Osteocyte (in vitro differentiated cells): Measurements from ENCODE around the gene MMRN1. TPM values are rescaled to one million over a fixed set of nuclear protein-coding genes. Genes with fewer than 3 reads are reported as not detected.

Experiments used
- DNase-seq: peaks from one replicate; pipeline ENCODE4 v3.0.0; 2021; ENCODE audit warnings: mixed read lengths; ENCODE audit not compliant: unreplicated experiment; ENCODE audit errors: extremely low spot score
- H3K27ac Mint-ChIP-seq: one replicate; pipeline ENCODE4 v1.8.0; 2021; ENCODE audit warnings: mild to moderate bottlenecking, mixed read lengths; ENCODE audit not compliant: unreplicated experiment
- H3K27me3 Mint-ChIP-seq: one replicate; pipeline ENCODE4 v1.8.0; 2021; ENCODE audit warnings: mixed read lengths; ENCODE audit not compliant: unreplicated experiment
- H3K36me3 Mint-ChIP-seq: one replicate; pipeline ENCODE4 v1.8.0; 2021; ENCODE audit warnings: mixed read lengths; ENCODE audit not compliant: unreplicated experiment
- H3K4me1 Mint-ChIP-seq: one replicate; pipeline ENCODE4 v1.8.0; 2021; ENCODE audit warnings: mixed read lengths; ENCODE audit not compliant: unreplicated experiment
- H3K4me3 Mint-ChIP-seq: one replicate; pipeline ENCODE4 v1.8.0; 2021; ENCODE audit warnings: mild to moderate bottlenecking, moderate library complexity, mixed read lengths; ENCODE audit not compliant: unreplicated experiment
- H3K9me3 Mint-ChIP-seq: one replicate; pipeline ENCODE4 v1.8.0; 2021; ENCODE audit warnings: mixed read lengths; ENCODE audit not compliant: unreplicated experiment
- CTCF ChIP-seq: fragments of 200-600 bp; sonication (generic); IDR thresholded peaks from 2 replicates; pipeline ENCODE4 v1.5.0; 2021; ENCODE audit warnings: antibody characterized with exemption, mild to moderate bottlenecking, moderate library complexity
- total RNA-seq: library from RNA; stranded (reverse); gene quantifications from 2 replicates; pipeline ENCODE4 v1.2.1, GENCODE V29; 2021

Gene MMRN1
- total RNA-seq, 1 donor from 2014 or later, result not detected

- H3K36me3 Mint-ChIP-seq, result no peaks in the 10 kb centered on the region
- H3K27ac Mint-ChIP-seq, result no peak overlapping the region
- DNase-seq, result no peak
- no peaks in the 10 kb centered on the region for H3K9me3 Mint-ChIP-seq
- peaks cover 2% of the 10 kb centered on the region for H3K27me3 Mint-ChIP-seq
- H3K4me1 Mint-ChIP-seq, result peaks cover 2% of the 10 kb centered on the region
- no peak for TF ChIP-seq CTCF
- no peak overlapping the region for H3K4me3 Mint-ChIP-seq
Observed at GRCh38 chr4:89942811-89943210, 48.2 kb downstream of the MMRN1 start.

- Mint-ChIP-seq H3K27me3 (peaks cover 2% of the 10 kb centered on the region), H3K27ac (no peak overlapping the region), H3K4me3 (no peak overlapping the region), H3K4me1 (no peaks in the 10 kb centered on the region), H3K9me3 (no peaks in the 10 kb centered on the region), H3K36me3 (no peaks in the 10 kb centered on the region)
- peak; percentile 27 for TF ChIP-seq CTCF
- no peak for DNase-seq
Observed at GRCh38 chr4:89949782-89950387, 55.2 kb downstream of the MMRN1 start.

- H3K4me1 Mint-ChIP-seq, result no peaks in the 10 kb centered on the region
- no peak for DNase-seq
- no peaks in the 10 kb centered on the region for H3K9me3 Mint-ChIP-seq
- no peaks in the 10 kb centered on the region for H3K27me3 Mint-ChIP-seq
- no peaks in the 10 kb centered on the region for H3K36me3 Mint-ChIP-seq
- H3K27ac Mint-ChIP-seq, result no peak overlapping the region
- H3K4me3 Mint-ChIP-seq, result no peak overlapping the region
- no peak for TF ChIP-seq CTCF
Observed at GRCh38 chr4:89952458-89952857, 57.8 kb downstream of the MMRN1 start.

GRCh38 chr4:89954906-89955695, 60.4 kb downstream of the MMRN1 start:
- no peaks in the 10 kb centered on the region for H3K27me3 Mint-ChIP-seq
- TF ChIP-seq CTCF, result no peak
- no peak overlapping the region for H3K4me3 Mint-ChIP-seq

More at GRCh38 chr4:89954906-89955695, 60.4 kb downstream of the MMRN1 start:
- no peaks in the 10 kb centered on the region for H3K9me3 Mint-ChIP-seq
- H3K36me3 Mint-ChIP-seq, result no peaks in the 10 kb centered on the region
- H3K27ac Mint-ChIP-seq, result no peak overlapping the region
- H3K4me1 Mint-ChIP-seq, result no peaks in the 10 kb centered on the region
- no peak for DNase-seq
